HEK293 (cell line): ENCODE data around the gene C19orf12.

Experiments used
- GLIS1 ChIP-seq: fragments of 450-650 bp; formaldehyde crosslinking; IDR thresholded peaks from 2 replicates; pipeline ENCODE4 v1.5.1; 2016; ENCODE audit warnings: missing biosample characterization, missing genetic modification characterization
- HOXD13 ChIP-seq: sonication (generic); formaldehyde crosslinking; IDR thresholded peaks from 2 replicates; pipeline ENCODE4 v1.8.0; 2022; ENCODE audit warnings: missing genetic modification reagents, borderline replicate concordance
- KLF1 ChIP-seq: fragments of 450-650 bp; formaldehyde crosslinking; IDR thresholded peaks from 2 replicates; pipeline ENCODE4 v1.5.1; 2016; ENCODE audit warnings: missing biosample characterization, missing genetic modification characterization
- KLF16 ChIP-seq: fragments of 450-650 bp; formaldehyde crosslinking; IDR thresholded peaks from 2 replicates; pipeline ENCODE4 v1.5.1; 2017; ENCODE audit warnings: missing biosample characterization, missing genetic modification characterization
- KLF8 ChIP-seq: fragments of 450-650 bp; formaldehyde crosslinking; IDR thresholded peaks from 2 replicates; pipeline ENCODE4 v1.5.1; 2016; ENCODE audit warnings: missing biosample characterization, missing genetic modification characterization
- PATZ1 ChIP-seq: fragments of 450-650 bp; formaldehyde crosslinking; IDR thresholded peaks from 2 replicates; pipeline ENCODE4 v1.5.1; 2016; ENCODE audit warnings: missing biosample characterization, missing genetic modification characterization
- SETDB1 ChIP-seq: IDR thresholded peaks from one replicate; pipeline ENCODE4 v1.6.1; 2017; ENCODE audit warnings: mild to moderate bottlenecking, low read length, moderate library complexity, mixed read lengths; ENCODE audit not compliant: insufficient read length
- SP2 ChIP-seq: fragments of 450-650 bp; formaldehyde crosslinking; IDR thresholded peaks from 2 replicates; pipeline ENCODE4 v1.5.1; 2016; ENCODE audit warnings: missing biosample characterization, missing genetic modification characterization
- YY1 ChIP-seq: fragments of 450-650 bp; formaldehyde crosslinking; IDR thresholded peaks from 2 replicates; pipeline ENCODE4 v1.5.1; 2018; ENCODE audit warnings: missing biosample characterization, missing genetic modification characterization
- ZBTB11 ChIP-seq: fragments of 450-650 bp; formaldehyde crosslinking; conservative IDR thresholded peaks from 2 replicates; pipeline ENCODE4 v1.5.1; 2016; ENCODE audit warnings: low read depth, missing biosample characterization, missing genetic modification characterization
- ZBTB6 ChIP-seq: fragments of 450-650 bp; formaldehyde crosslinking; IDR thresholded peaks from 2 replicates; pipeline ENCODE4 v1.5.1; 2017; ENCODE audit warnings: missing biosample characterization, missing genetic modification characterization
- ZFHX2 ChIP-seq: fragments of 450-650 bp; formaldehyde crosslinking; conservative IDR thresholded peaks from 2 replicates; pipeline ENCODE4 v1.5.1; 2016; ENCODE audit warnings: missing biosample characterization, missing genetic modification characterization
- ZNF148 ChIP-seq: fragments of 450-650 bp; formaldehyde crosslinking; IDR thresholded peaks from 2 replicates; pipeline ENCODE4 v1.5.0; 2017; ENCODE audit warnings: missing biosample characterization, missing genetic modification characterization, borderline replicate concordance
- ZNF157 ChIP-seq: fragments of 450-650 bp; formaldehyde crosslinking; IDR thresholded peaks from 2 replicates; pipeline ENCODE4 v1.5.1; 2016; ENCODE audit warnings: missing biosample characterization, missing genetic modification characterization
- ZNF23 ChIP-seq: fragments of 450-650 bp; formaldehyde crosslinking; IDR thresholded peaks from 2 replicates; pipeline ENCODE4 v1.5.1; 2016; ENCODE audit warnings: missing biosample characterization, missing genetic modification characterization, borderline replicate concordance
- ZNF280D ChIP-seq: fragments of 450-650 bp; formaldehyde crosslinking; IDR thresholded peaks from 2 replicates; pipeline ENCODE4 v1.5.1; 2016; ENCODE audit warnings: missing biosample characterization, missing genetic modification characterization
- ZNF335 ChIP-seq: fragments of 450-650 bp; formaldehyde crosslinking; conservative IDR thresholded peaks from 2 replicates; pipeline ENCODE4 v1.5.1; 2016; ENCODE audit warnings: missing biosample characterization, missing genetic modification characterization
- ZNF391 ChIP-seq: fragments of 450-650 bp; formaldehyde crosslinking; IDR thresholded peaks from 2 replicates; pipeline ENCODE4 v1.5.1; 2016; ENCODE audit warnings: low read depth, missing biosample characterization, missing genetic modification characterization, borderline replicate concordance
- ZNF404 ChIP-seq: fragments of 450-650 bp; formaldehyde crosslinking; IDR thresholded peaks from 2 replicates; pipeline ENCODE4 v1.5.1; 2017; ENCODE audit warnings: missing biosample characterization, missing genetic modification characterization
- ZNF416 ChIP-seq: fragments of 450-650 bp; formaldehyde crosslinking; IDR thresholded peaks from 2 replicates; pipeline ENCODE4 v1.5.1; 2016; ENCODE audit warnings: missing biosample characterization, missing genetic modification characterization
- ZNF510 ChIP-seq: fragments of 450-650 bp; formaldehyde crosslinking; IDR thresholded peaks from 2 replicates; pipeline ENCODE4 v1.5.1; 2018; ENCODE audit warnings: mild to moderate bottlenecking, missing genetic modification characterization, missing biosample characterization; ENCODE audit not compliant: insufficient replicate concordance
- ZNF571 ChIP-seq: fragments of 450-650 bp; formaldehyde crosslinking; IDR thresholded peaks from 2 replicates; pipeline ENCODE4 v1.5.0; 2017; ENCODE audit warnings: missing biosample characterization, missing genetic modification characterization
- ZNF596 ChIP-seq: fragments of 450-650 bp; IDR thresholded peaks from 2 replicates; pipeline ENCODE4 v1.5.0; 2018; ENCODE audit warnings: missing biosample characterization, mild to moderate bottlenecking, missing genetic modification characterization, moderate library complexity
- ZNF600 ChIP-seq: fragments of 450-650 bp; formaldehyde crosslinking; IDR thresholded peaks from 2 replicates; pipeline ENCODE4 v1.5.1; 2016; ENCODE audit warnings: missing biosample characterization, missing genetic modification characterization
- ZNF621 ChIP-seq: fragments of 450-650 bp; formaldehyde crosslinking; IDR thresholded peaks from 2 replicates; pipeline ENCODE4 v1.5.1; 2017; ENCODE audit warnings: missing biosample characterization, missing genetic modification characterization
- ZNF626 ChIP-seq: fragments of 450-650 bp; sonication (Bioruptor Pico); formaldehyde crosslinking; IDR thresholded peaks from 2 replicates; pipeline ENCODE4 v1.5.1; 2018; ENCODE audit warnings: missing biosample characterization, missing genetic modification characterization, inconsistent platforms
- ZNF670 ChIP-seq: fragments of 450-650 bp; formaldehyde crosslinking; IDR thresholded peaks from 2 replicates; pipeline ENCODE4 v1.5.1; 2016; ENCODE audit warnings: missing biosample characterization, missing genetic modification characterization, low read depth
- ZNF701 ChIP-seq: fragments of 450-650 bp; formaldehyde crosslinking; IDR thresholded peaks from 2 replicates; pipeline ENCODE4 v1.5.1; 2016; ENCODE audit warnings: missing biosample characterization, missing genetic modification characterization
- ZNF76 ChIP-seq: fragments of 450-650 bp; formaldehyde crosslinking; IDR thresholded peaks from 2 replicates; pipeline ENCODE4; 2016; ENCODE audit warnings: low read depth, missing biosample characterization, missing genetic modification characterization, borderline replicate concordance
- ZNF792 ChIP-seq: fragments of 450-650 bp; formaldehyde crosslinking; IDR thresholded peaks from 2 replicates; pipeline ENCODE4 v1.5.1; 2016; ENCODE audit warnings: missing biosample characterization, missing genetic modification characterization

The C19orf12 gene

GRCh38 chr19:29690842-29691241 lies 24.2 kb downstream of the C19orf12 start (continued):
- no peak for TF ChIP-seq ZNF391 (tag by site-specific recombination)
- TF ChIP-seq ZNF148 (tag by site-specific recombination) = no peak
- TF ChIP-seq ZBTB6 = no peak
- TF ChIP-seq ZBTB11 (tag by site-specific recombination) = no peak
- TF ChIP-seq ZNF404 (tag by site-specific recombination) = no peak
- TF ChIP-seq ZNF280D (tag by site-specific recombination) = 0 out of 2 replicates have a peak, but pooled peaks have one; percentile 40
- peak; percentile 19; the same call in 1 of the 2 replicates for TF ChIP-seq ZNF76 (tag by site-specific recombination)
- TF ChIP-seq PATZ1 (tag by site-specific recombination) = peak; percentile 50; the same call in 1 of the 2 replicates
- no peak for TF ChIP-seq YY1 (tag by site-specific recombination)
- TF ChIP-seq KLF1 (tag by site-specific recombination) = no peak
- 0 out of 2 replicates have a peak, but pooled peaks have one; percentile 39 for TF ChIP-seq ZNF23 (tag by site-specific recombination)
- TF ChIP-seq ZNF626 = no peak
- TF ChIP-seq ZNF157 (tag by site-specific recombination) = no peak
- peak; percentile 55 for TF ChIP-seq ZNF335
- TF ChIP-seq ZNF416 (tag by site-specific recombination) = no peak
- no peak for TF ChIP-seq ZNF670 (tag by site-specific recombination)
- no peak for TF ChIP-seq GLIS1 (tag by site-specific recombination)
- peak; percentile 95 for TF ChIP-seq SETDB1
- no peak for TF ChIP-seq ZNF621 (tag by site-specific recombination)
- no peak for TF ChIP-seq ZNF510 (tag by site-specific recombination)
- no peak for TF ChIP-seq KLF16 (tag by site-specific recombination)
- TF ChIP-seq ZNF701 = no peak
- TF ChIP-seq ZNF596 = no peak
- TF ChIP-seq ZFHX2 (tag by site-specific recombination) = 0 out of 2 replicates have a peak, but pooled peaks have one; percentile 6
- TF ChIP-seq ZNF792 = no peak
- TF ChIP-seq ZNF571 (tag by site-specific recombination) = no peak
- peak; percentile 38; the same call in 1 of the 2 replicates for TF ChIP-seq KLF8
- no peak for TF ChIP-seq HOXD13
- TF ChIP-seq ZNF600 (tag by site-specific recombination) = no peak
- no peak for TF ChIP-seq SP2 (tag by site-specific recombination)
